WTC11 (cell line): Measurements from ENCODE around the gene PLLP. TPM values are rescaled to one million over a fixed set of nuclear protein-coding genes. Genes with fewer than 3 reads are reported as not detected.

Source experiments
- ATAC-seq: fragments of 200-7000 bp; cut with Tn5 transposase; 2 replicates; pipeline ENCODE4 v1.10.0; 2021; ENCODE audit warnings: mild to moderate bottlenecking, moderate library complexity
- CTCF ChIA-PET: fragments of 300-600 bp; sonication (Branson Sonifier 250); formaldehyde crosslinking; loops from one replicate; lab custom pipeline; 2021; ENCODE audit warnings: antibody characterized with exemption; lab: Charles Lee
- POLR2A ChIA-PET: fragments of 350-600 bp; sonication (Branson Sonifier 250); formaldehyde crosslinking; loops from one replicate; lab custom pipeline; 2021; ENCODE audit warnings: antibody characterized with exemption; lab: Charles Lee
- DNase-seq: peaks from one replicate; pipeline ENCODE4 v3.0.0; 2021; ENCODE audit warnings: low spot score
- H3K27ac Mint-ChIP-seq: 2 replicates; pipeline ENCODE4 v1.8.0; 2021; ENCODE audit warnings: mixed read lengths
- H3K27me3 Mint-ChIP-seq: 2 replicates; pipeline ENCODE4 v1.8.0; 2021; ENCODE audit warnings: low read depth, mild to moderate bottlenecking, moderate library complexity, mixed read lengths
- H3K36me3 Mint-ChIP-seq: 2 replicates; pipeline ENCODE4 v1.8.0; 2021; ENCODE audit warnings: mixed read lengths
- H3K4me1 Mint-ChIP-seq: 2 replicates; pipeline ENCODE4 v1.8.0; 2022; ENCODE audit warnings: mixed read lengths
- H3K4me3 Mint-ChIP-seq: 2 replicates; pipeline ENCODE4 v1.8.0; 2021; ENCODE audit warnings: mild to moderate bottlenecking, moderate library complexity, mixed read lengths
- H3K9me3 Mint-ChIP-seq: 2 replicates; pipeline ENCODE4 v1.8.0; 2021; ENCODE audit warnings: mixed read lengths
- ATF1 ChIP-seq: sonication (generic); formaldehyde crosslinking; IDR thresholded peaks from 2 replicates; pipeline ENCODE4 v1.8.1; 2023; ENCODE audit warnings: mild to moderate bottlenecking, moderate library complexity, missing genetic modification reagents
- CBFB ChIP-seq: sonication (generic); formaldehyde crosslinking; IDR thresholded peaks from 2 replicates; pipeline ENCODE4 v1.8.1; 2022; ENCODE audit warnings: mild to moderate bottlenecking, low read depth, missing genetic modification reagents
- CREM ChIP-seq: sonication (generic); formaldehyde crosslinking; IDR thresholded peaks from 2 replicates; pipeline ENCODE4 v1.8.1; 2022; ENCODE audit warnings: mild to moderate bottlenecking, missing genetic modification reagents, moderate library complexity
- CTCF ChIP-seq: fragments of 200-600 bp; IDR thresholded peaks from 2 replicates; pipeline ENCODE4 v1.8.0; 2022; ENCODE audit warnings: antibody characterized with exemption
- ERG ChIP-seq: fragments of 250-450 bp; sonication (Bioruptor Pico); IDR thresholded peaks from 2 replicates; pipeline ENCODE4 v1.8.0; 2021; ENCODE audit warnings: mild to moderate bottlenecking
- FOXK1 ChIP-seq: sonication (generic); formaldehyde crosslinking; IDR thresholded peaks from 2 replicates; pipeline ENCODE4 v1.8.0; 2022; ENCODE audit warnings: mild to moderate bottlenecking, moderate library complexity, missing genetic modification reagents
- HMGA2 ChIP-seq: fragments of 250-450 bp; sonication (Bioruptor Pico); IDR thresholded peaks from 2 replicates; pipeline ENCODE4 v1.4.0; 2021; ENCODE audit warnings: mild to moderate bottlenecking, moderate library complexity
- IRF1 ChIP-seq: sonication (generic); formaldehyde crosslinking; IDR thresholded peaks from 2 replicates; pipeline ENCODE4 v1.8.0; 2023; ENCODE audit warnings: missing genetic modification reagents
- JUN ChIP-seq: sonication (generic); formaldehyde crosslinking; IDR thresholded peaks from 2 replicates; pipeline ENCODE4 v1.8.0; 2023; ENCODE audit warnings: mild to moderate bottlenecking, missing genetic modification reagents
- MLX ChIP-seq: sonication (generic); formaldehyde crosslinking; IDR thresholded peaks from 2 replicates; pipeline ENCODE4 v1.8.1; 2023; ENCODE audit warnings: mild to moderate bottlenecking, missing genetic modification reagents, moderate library complexity
- NFATC4 ChIP-seq: fragments of 250-450 bp; sonication (Bioruptor Pico); IDR thresholded peaks from 2 replicates; pipeline ENCODE4 v1.9.0; 2021; ENCODE audit warnings: mild to moderate bottlenecking
- OVOL2 ChIP-seq: fragments of 250-450 bp; sonication (Bioruptor Pico); IDR thresholded peaks from 2 replicates; pipeline ENCODE4 v1.9.0; 2021; ENCODE audit warnings: mild to moderate bottlenecking, borderline replicate concordance
- TCF7 ChIP-seq: sonication (generic); formaldehyde crosslinking; IDR thresholded peaks from 2 replicates; pipeline ENCODE4 v1.8.0; 2022; ENCODE audit warnings: mild to moderate bottlenecking, low read depth, missing genetic modification reagents, moderate library complexity
- TEAD1 ChIP-seq: sonication (generic); formaldehyde crosslinking; IDR thresholded peaks from 2 replicates; pipeline ENCODE4 v1.8.0; 2022; ENCODE audit warnings: mild to moderate bottlenecking, missing genetic modification reagents
- ZNF263 ChIP-seq: sonication (generic); formaldehyde crosslinking; IDR thresholded peaks from 2 replicates; pipeline ENCODE4 v1.8.1; 2022; ENCODE audit warnings: low read depth, mild to moderate bottlenecking, moderate library complexity, missing genetic modification reagents
- ZNF423 ChIP-seq: fragments of 250-450 bp; sonication (Bioruptor Pico); IDR thresholded peaks from 2 replicates; pipeline ENCODE4 v2.1.2; 2022; ENCODE audit warnings: mild to moderate bottlenecking, moderate library complexity
- ZNF425 ChIP-seq: fragments of 250-450 bp; sonication (Bioruptor Pico); conservative IDR thresholded peaks from 2 replicates; pipeline ENCODE4 v1.9.0; 2021; ENCODE audit warnings: mild to moderate bottlenecking
- ZSCAN18 ChIP-seq: fragments of 250-450 bp; sonication (Bioruptor Pico); IDR thresholded peaks from 2 replicates; pipeline ENCODE4 v2.1.2; 2022; ENCODE audit warnings: mild to moderate bottlenecking, moderate library complexity
- total RNA-seq: library from RNA; stranded (reverse); gene quantifications from 3 replicates; pipeline ENCODE4 v1.2.3, GENCODE V29; 2021
- TF ChIP-seq, protein P1 (sequence below): sonication (generic); formaldehyde crosslinking; IDR thresholded peaks from 2 replicates; pipeline ENCODE4 v1.8.1; 2023; ENCODE audit warnings: mild to moderate bottlenecking, missing genetic modification reagents
- TF ChIP-seq, protein P2 (sequence below): sonication (generic); formaldehyde crosslinking; IDR thresholded peaks from 2 replicates; pipeline ENCODE4 v1.8.1; 2022; ENCODE audit warnings: mild to moderate bottlenecking, missing genetic modification reagents, moderate library complexity, borderline replicate concordance
- TF ChIP-seq, protein P3 (sequence below): sonication (generic); formaldehyde crosslinking; IDR thresholded peaks from 2 replicates; pipeline ENCODE4 v1.8.0; 2022; ENCODE audit warnings: mild to moderate bottlenecking, missing genetic modification reagents
- TF ChIP-seq, protein P4 (sequence below): sonication (generic); formaldehyde crosslinking; IDR thresholded peaks from 2 replicates; pipeline ENCODE4 v1.8.0; 2022; ENCODE audit warnings: mild to moderate bottlenecking, missing genetic modification reagents

The PLLP gene
- total RNA-seq, 1 experiment from 2014 or later, result 2.8 TPM

GRCh38 chr16:57278494-57278893 is 6.0 kb downstream of the PLLP start:
- ATAC-seq (no peak), DNase-seq (no peak)
- POLR2A ChIA-PET, result no interaction called here
- CTCF ChIA-PET, result no interaction called here
- Mint-ChIP-seq H3K9me3 (no peaks in the 10 kb centered on the region), H3K27ac (no peak overlapping the region), H3K27me3 (peaks cover 21% of the 10 kb centered on the region), H3K4me1 (peaks cover 16% of the 10 kb centered on the region), H3K4me3 (no peak overlapping the region), H3K36me3 (no peaks in the 10 kb centered on the region)
- TF ChIP-seq CTCF (no peak), CREM (CRISPR knock-in tag) (no peak), ZNF423 (CRISPR knock-in tag) (no peak), TEAD1 (no peak), OVOL2 (CRISPR knock-in tag) (no peak), ZNF263 (CRISPR knock-in tag) (no peak), NFATC4 (CRISPR knock-in tag) (no peak)
- TF ChIP-seq, protein P1, sequence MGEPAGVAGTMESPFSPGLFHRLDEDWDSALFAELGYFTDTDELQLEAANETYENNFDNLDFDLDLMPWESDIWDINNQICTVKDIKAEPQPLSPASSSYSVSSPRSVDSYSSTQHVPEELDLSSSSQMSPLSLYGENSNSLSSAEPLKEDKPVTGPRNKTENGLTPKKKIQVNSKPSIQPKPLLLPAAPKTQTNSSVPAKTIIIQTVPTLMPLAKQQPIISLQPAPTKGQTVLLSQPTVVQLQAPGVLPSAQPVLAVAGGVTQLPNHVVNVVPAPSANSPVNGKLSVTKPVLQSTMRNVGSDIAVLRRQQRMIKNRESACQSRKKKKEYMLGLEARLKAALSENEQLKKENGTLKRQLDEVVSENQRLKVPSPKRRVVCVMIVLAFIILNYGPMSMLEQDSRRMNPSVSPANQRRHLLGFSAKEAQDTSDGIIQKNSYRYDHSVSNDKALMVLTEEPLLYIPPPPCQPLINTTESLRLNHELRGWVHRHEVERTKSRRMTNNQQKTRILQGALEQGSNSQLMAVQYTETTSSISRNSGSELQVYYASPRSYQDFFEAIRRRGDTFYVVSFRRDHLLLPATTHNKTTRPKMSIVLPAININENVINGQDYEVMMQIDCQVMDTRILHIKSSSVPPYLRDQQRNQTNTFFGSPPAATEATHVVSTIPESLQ (CRISPR knock-in tag), result no peak
- TF ChIP-seq, protein P2, sequence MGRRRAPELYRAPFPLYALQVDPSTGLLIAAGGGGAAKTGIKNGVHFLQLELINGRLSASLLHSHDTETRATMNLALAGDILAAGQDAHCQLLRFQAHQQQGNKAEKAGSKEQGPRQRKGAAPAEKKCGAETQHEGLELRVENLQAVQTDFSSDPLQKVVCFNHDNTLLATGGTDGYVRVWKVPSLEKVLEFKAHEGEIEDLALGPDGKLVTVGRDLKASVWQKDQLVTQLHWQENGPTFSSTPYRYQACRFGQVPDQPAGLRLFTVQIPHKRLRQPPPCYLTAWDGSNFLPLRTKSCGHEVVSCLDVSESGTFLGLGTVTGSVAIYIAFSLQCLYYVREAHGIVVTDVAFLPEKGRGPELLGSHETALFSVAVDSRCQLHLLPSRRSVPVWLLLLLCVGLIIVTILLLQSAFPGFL (CRISPR knock-in tag), result no peak
- TF ChIP-seq, protein P3, sequence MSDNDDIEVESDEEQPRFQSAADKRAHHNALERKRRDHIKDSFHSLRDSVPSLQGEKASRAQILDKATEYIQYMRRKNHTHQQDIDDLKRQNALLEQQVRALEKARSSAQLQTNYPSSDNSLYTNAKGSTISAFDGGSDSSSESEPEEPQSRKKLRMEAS (CRISPR knock-in tag), result no peak

GRCh38 chr16:57277586-57277985 is 6.9 kb downstream of the PLLP start:
- H3K36me3 Mint-ChIP-seq, result no peaks in the 10 kb centered on the region

More at GRCh38 chr16:57277586-57277985, 6.9 kb downstream of the PLLP start:
- DNase-seq (no peak), ATAC-seq (no peak)
- no peak overlapping the region for H3K27ac Mint-ChIP-seq
- ChIA-PET POLR2A (no interaction called here), CTCF (no interaction called here)
- no peak overlapping the region for H3K4me3 Mint-ChIP-seq
- H3K4me1 Mint-ChIP-seq, result peaks cover 16% of the 10 kb centered on the region
- no peaks in the 10 kb centered on the region for H3K9me3 Mint-ChIP-seq
- TF ChIP-seq, protein P4, sequence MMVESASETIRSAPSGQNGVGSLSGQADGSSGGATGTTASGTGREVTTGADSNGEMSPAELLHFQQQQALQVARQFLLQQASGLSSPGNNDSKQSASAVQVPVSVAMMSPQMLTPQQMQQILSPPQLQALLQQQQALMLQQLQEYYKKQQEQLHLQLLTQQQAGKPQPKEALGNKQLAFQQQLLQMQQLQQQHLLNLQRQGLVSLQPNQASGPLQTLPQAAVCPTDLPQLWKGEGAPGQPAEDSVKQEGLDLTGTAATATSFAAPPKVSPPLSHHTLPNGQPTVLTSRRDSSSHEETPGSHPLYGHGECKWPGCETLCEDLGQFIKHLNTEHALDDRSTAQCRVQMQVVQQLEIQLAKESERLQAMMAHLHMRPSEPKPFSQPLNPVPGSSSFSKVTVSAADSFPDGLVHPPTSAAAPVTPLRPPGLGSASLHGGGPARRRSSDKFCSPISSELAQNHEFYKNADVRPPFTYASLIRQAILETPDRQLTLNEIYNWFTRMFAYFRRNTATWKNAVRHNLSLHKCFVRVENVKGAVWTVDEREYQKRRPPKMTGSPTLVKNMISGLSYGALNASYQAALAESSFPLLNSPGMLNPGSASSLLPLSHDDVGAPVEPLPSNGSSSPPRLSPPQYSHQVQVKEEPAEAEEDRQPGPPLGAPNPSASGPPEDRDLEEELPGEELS (CRISPR knock-in tag), result no peak
- TF ChIP-seq ZNF425 (CRISPR knock-in tag) (no peak), IRF1 (no peak), ZNF263 (CRISPR knock-in tag) (no peak), FOXK1 (CRISPR knock-in tag) (no peak), TCF7 (CRISPR knock-in tag) (no peak), CBFB (CRISPR knock-in tag) (no peak), MLX (CRISPR knock-in tag) (no peak), HMGA2 (CRISPR knock-in tag) (no peak), JUN (CRISPR knock-in tag) (no peak), TEAD1 (no peak), ATF1 (CRISPR knock-in tag) (no peak), ERG (CRISPR knock-in tag) (no peak), ZSCAN18 (CRISPR knock-in tag) (no peak)
- peaks cover 12% of the 10 kb centered on the region for H3K27me3 Mint-ChIP-seq
